ENCODE data around the gene CERS1.

Gene CERS1

GRCh38 chr19:18840288-18841267 lies 55.4 kb downstream of the CERS1 start:
- Histone ChIP-seq H4K20me1 (ENCODE audit: insufficient read depth, low read length) (peaks cover 94% of the 10 kb centered on the region), H3K9ac (ENCODE audit: low read depth, low read length) (no peak overlapping the region), H3K4me1 (ENCODE audit: insufficient read depth, low read length) (peaks cover 29% of the 10 kb centered on the region), H2AFZ (ENCODE audit: low read depth, low read length) (no peak overlapping the region), H3K27ac (ENCODE audit: low read length) (no peak overlapping the region), H3K36me3 (ENCODE audit: insufficient read depth, low read length) (peaks cover 82% of the 10 kb centered on the region), H3K79me2 (ENCODE audit: insufficient read depth, low read length) (peaks cover 100% of the 10 kb centered on the region), H3K9me3 (ENCODE audit: insufficient read depth, low read length, severe bottlenecking) (no peaks in the 10 kb centered on the region), H3K4me2 (ENCODE audit: insufficient read depth, low read length) (no peak overlapping the region; the same call in 1 of the 2 replicates), H3K27me3 (ENCODE audit: insufficient read depth, low read length, poor library complexity) (no peaks in the 10 kb centered on the region), H3K4me3 (ENCODE audit: low read depth in 1 of 2, low read length in 2 of 2) (no peak overlapping the region)
- no peak for ATAC-seq (ENCODE audit: insufficient read depth, low read depth)
- no peak for TF ChIP-seq CTCF (IDR thresholded peaks at IDR 0.05; ENCODE audit: borderline replicate concordance, extremely low read depth, low read length, poor library complexity, severe bottlenecking)
- TF ChIP-seq EZH2 (IDR thresholded peaks at IDR 0.05; ENCODE audit: borderline replicate concordance, low read depth, low read length, severe bottlenecking): no peak
- no peak for DNase-seq

GRCh38 chr19:18839465-18840287 lies 56.3 kb downstream of the CERS1 start:
- Histone ChIP-seq H3K4me3 (ENCODE audit: low read depth in 1 of 2, low read length in 2 of 2) (no peak overlapping the region), H3K9me3 (ENCODE audit: insufficient read depth, low read length, severe bottlenecking) (no peaks in the 10 kb centered on the region), H3K9ac (ENCODE audit: low read depth, low read length) (no peak overlapping the region), H2AFZ (ENCODE audit: low read depth, low read length) (no peak overlapping the region), H4K20me1 (ENCODE audit: insufficient read depth, low read length) (peaks cover 94% of the 10 kb centered on the region), H3K79me2 (ENCODE audit: insufficient read depth, low read length) (peaks cover 100% of the 10 kb centered on the region), H3K4me2 (ENCODE audit: insufficient read depth, low read length) (no peak overlapping the region), H3K27me3 (ENCODE audit: insufficient read depth, low read length, poor library complexity) (no peaks in the 10 kb centered on the region), H3K4me1 (ENCODE audit: insufficient read depth, low read length) (peaks cover 37% of the 10 kb centered on the region), H3K27ac (ENCODE audit: low read length) (no peak overlapping the region), H3K36me3 (ENCODE audit: insufficient read depth, low read length) (peaks cover 82% of the 10 kb centered on the region)
- TF ChIP-seq CTCF (IDR thresholded peaks at IDR 0.05; ENCODE audit: borderline replicate concordance, extremely low read depth, low read length, poor library complexity, severe bottlenecking) (no peak), EZH2 (IDR thresholded peaks at IDR 0.05; ENCODE audit: borderline replicate concordance, low read depth, low read length, severe bottlenecking) (no peak)
- ATAC-seq (ENCODE audit: insufficient read depth, low read depth) (no peak), DNase-seq (no peak)

- Histone ChIP-seq H3K9ac (ENCODE audit: low read depth, low read length) (peak overlapping the region; percentile 98; the same call in 1 of the 2 replicates), H3K27ac (ENCODE audit: low read length) (no peak overlapping the region), H3K36me3 (ENCODE audit: insufficient read depth, low read length) (peaks cover 67% of the 10 kb centered on the region), H3K79me2 (ENCODE audit: insufficient read depth, low read length) (peaks cover 81% of the 10 kb centered on the region), H4K20me1 (ENCODE audit: insufficient read depth, low read length) (peaks cover 69% of the 10 kb centered on the region), H3K4me1 (ENCODE audit: insufficient read depth, low read length) (peaks cover 50% of the 10 kb centered on the region), H3K27me3 (ENCODE audit: insufficient read depth, low read length, poor library complexity) (no peaks in the 10 kb centered on the region), H2AFZ (ENCODE audit: low read depth, low read length) (no peak overlapping the region), H3K4me2 (ENCODE audit: insufficient read depth, low read length) (peak overlapping the region; percentile 84), H3K9me3 (ENCODE audit: insufficient read depth, low read length, severe bottlenecking) (no peaks in the 10 kb centered on the region), H3K4me3 (ENCODE audit: low read depth in 1 of 2, low read length in 2 of 2) (peak overlapping the region in 1 of 2 experiments; percentile 72; a peak in 2 of 4 replicates)
- DNase-seq (no peak), ATAC-seq (ENCODE audit: insufficient read depth, low read depth) (no peak)
- TF ChIP-seq CTCF (IDR thresholded peaks at IDR 0.05; ENCODE audit: borderline replicate concordance, extremely low read depth, low read length, poor library complexity, severe bottlenecking) (no peak), EZH2 (IDR thresholded peaks at IDR 0.05; ENCODE audit: borderline replicate concordance, low read depth, low read length, severe bottlenecking) (no peak)
Measured at GRCh38 chr19:18834644-18834984, 61.3 kb downstream of the CERS1 start.

Data from DND-41 (cell line).